Activated naive CD4-positive, alpha-beta T cell (primary cell): ENCODE measurements around the gene RAD9A.

Source experiments
- DNase-seq, 4 experiments: peaks; one replicate each; lab custom pipeline; 2025; lab: John Stamatoyannopoulos, UW

Gene RAD9A

DNA sequence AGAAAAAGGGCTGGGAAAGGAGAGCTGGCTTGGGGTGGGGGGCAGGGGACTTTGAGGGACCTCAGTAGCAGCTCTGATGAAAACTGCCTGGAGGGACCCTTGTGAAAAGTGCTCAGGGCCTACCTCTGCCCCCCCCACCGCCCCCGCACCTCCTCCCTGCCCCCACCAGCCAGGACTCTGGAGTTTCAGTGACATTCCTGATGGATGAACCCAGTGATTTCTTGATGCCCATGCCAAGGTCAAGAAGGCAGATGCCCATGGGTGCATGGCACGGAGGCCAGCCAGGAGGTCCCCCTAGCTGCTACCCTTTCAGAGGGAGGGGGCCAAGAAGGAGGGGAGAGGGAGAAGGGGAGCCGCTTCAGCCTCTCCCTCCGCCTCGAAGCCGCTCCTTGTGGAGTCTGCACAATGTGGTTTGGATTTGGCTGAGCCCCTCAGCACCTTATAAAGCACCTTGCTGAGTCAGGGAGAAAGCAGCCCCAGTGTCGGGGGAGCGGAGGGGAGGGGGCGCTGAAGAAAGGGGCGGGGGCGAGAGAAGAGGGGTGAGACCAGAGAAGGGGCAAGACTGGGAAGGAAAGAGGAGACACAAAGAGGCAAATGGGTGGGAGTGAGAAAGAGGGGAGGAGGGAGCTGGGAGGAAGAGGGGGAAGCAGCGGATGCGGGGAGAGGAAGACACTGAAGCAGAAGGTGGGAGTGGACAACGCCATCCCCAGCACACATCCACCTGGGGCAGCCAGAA, 16.3 kb upstream of the RAD9A start:
- no peak for DNase-seq

DNA sequence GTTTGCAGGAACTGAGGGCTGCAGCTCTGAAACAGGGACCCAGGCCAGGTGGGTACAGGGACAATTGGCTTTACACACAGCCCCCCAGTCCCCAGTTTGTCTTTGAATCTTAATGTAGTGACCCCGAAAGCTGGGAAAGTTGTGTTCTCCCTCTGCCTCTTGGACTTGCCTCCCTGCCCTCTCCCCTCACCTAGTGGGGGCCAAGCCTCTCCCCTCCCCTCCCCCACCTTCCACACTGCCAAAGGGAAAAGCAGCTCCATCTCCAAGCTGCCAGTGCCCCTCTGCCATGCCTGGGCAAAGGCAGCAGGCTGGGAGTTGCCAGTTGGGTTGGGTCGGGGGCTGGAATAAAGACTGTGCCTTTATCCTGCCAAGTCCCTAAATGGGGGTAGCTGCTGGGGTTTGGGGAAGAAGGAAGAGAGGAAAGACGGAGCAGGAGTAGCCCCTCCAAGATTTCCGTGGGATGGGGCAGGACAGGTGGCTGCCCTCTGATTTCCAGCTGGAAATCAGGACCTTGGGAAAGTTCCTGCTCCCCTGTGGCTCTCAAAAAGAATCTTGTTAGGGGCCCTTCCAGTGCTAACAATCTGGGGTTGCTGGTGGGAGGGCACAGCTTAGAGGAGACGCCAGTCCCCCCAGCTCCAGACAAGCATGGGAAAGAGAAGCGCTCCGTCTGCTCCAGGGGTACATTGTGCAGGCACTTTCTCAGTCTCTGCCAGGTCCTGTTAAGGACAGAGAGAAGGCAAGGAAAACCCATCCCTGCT, 15.5 kb upstream of the RAD9A start:
- DNase-seq = no peak

DNA sequence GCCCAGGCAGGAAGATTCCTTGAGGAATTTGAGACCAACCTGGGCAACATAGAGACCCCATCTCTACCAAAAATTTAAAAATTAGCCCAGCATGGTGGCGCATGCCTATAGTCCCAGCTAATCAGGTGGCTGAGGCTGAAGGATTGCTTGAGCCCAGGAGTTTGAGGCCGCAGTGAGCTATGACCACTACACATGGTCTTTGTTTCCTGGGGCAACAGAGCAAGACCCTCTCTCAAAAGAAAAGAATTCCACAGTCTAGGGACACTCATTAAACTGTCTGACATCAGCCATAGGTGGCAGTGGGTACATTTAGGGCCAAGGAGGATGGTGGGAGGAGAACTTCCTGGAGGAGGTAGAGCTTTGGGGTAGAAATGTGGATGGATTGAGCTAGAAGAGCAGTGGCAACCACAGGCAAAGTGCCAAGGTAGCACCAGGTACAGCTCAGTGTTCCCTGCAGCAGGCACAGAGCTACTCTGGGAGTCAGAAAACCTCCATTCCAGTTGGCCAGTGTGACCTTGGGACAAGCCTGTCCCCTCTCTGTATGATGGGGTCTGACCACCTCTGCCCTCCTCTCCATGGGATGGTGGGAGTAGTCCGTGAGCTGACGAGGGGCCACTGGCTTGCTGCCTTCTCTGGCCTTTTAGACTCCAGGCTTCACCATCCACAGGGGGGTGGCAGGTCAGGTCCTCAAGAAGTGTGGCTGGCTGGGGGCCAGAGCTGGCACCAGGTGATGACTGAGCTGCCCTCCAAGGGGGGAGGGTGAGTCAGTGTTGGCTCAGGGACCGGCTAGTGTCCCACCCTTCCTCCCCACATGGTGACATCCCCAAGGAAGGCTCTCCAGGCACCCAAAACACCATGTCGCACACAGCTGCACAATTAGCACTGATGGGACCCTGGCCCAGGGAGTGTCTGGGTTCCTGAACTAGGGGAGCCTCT, 14.6 kb upstream of the RAD9A start:
- DNase-seq = no peak

DNA sequence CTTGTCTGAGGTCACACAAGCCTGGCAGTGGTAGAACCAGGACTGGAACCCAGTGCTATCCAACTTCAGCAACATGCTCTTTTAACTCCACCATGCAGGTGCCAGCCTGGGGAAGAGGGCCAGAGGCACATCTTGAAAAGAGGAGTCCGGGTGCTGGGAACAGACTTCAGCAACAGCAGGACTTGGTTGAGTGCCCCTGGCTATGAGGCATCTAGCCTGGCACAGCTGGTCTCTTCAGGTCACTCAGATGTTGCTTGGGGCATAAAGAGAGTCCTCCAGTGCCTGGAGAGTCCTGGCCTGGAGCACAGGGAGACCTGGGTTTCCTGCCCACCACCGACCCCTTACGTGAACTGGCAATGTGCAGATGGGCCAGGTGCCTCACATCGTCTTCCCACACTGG, 13.2 kb upstream of the RAD9A start:
- DNase-seq = no peak

DNA sequence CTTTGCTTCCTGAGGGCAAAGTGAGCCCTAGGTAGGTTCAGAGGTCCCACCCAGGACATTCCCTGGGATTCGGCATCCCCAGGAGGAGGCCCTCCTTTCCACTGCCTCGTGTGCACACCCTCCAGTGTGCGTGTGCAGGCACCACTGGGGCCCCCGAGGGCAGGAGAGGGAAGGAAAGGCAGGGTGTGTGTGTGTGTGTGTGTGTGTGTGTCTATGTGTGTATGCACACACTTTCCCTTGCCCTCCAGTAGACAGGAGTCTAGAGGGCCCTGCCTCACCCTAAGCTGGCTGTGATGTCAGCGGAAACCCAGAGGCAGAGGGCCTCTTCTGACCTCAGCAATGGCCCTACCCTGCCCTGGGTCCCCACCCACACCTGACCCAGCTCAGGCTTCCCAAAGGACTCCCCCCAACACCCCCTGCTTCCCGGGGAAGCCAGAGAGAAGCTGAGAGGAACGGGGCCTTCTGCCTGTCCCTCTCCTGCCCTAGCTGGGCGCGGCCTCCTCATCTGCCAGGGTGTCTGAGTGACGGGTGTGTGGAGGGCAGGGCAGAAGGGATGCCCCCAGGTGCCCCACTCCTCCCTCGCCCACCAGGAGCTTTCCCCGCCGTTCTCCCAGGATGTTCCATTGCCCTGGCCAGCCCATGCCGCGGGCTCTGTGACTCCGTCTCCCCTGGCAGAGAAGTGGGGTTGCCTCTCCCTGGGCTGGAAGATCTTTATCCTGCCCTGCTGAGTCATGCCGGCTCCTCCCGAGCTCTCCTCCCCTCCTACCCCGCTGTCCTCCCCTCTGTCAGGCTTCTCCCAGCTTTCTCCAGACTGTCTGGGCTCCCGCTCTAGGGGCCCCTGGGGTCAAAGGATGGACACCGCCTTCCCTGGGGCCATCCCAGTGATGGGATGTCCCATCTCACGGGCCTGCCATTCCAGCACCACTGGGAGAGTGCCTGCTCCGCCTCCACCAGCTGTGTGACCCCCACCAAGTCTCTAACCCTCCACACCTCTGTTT, 12.4 kb upstream of the RAD9A start:
- DNase-seq = no peak

DNA sequence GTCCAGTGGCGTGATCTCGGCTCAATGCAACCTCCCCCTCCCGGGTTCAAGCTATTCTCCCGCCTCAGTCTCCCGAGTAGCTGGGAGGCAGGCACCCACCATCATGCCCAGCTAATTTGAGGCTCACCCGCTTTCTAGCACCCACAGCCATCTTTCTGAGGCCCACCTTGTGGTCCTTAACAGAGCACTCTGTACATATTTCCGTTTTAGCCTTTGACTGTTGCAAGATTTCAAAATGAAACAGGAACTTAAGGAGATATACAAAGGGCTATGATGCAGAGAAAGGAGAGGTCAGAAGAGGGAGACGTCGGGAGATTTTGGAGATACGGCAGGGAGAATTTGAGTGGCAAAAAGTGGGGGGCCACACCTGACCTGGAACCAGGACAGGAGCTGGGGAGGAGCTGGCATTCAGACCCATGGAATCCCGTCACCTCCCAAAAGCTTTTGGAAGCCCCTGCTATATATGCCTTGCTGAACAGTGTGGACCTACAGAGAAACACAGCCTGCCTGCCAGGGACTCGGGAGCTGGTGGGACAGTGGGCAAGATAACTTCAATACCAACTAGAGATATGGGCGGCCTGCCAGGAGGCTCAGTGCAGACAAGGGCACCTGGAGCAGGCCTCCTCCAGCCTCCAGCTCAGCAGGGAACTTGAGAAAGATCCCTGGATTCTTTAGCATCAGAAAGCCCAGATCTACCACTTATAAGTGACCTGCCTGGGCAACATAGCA, 10.4 kb upstream of the RAD9A start:
- no peak for DNase-seq

DNA sequence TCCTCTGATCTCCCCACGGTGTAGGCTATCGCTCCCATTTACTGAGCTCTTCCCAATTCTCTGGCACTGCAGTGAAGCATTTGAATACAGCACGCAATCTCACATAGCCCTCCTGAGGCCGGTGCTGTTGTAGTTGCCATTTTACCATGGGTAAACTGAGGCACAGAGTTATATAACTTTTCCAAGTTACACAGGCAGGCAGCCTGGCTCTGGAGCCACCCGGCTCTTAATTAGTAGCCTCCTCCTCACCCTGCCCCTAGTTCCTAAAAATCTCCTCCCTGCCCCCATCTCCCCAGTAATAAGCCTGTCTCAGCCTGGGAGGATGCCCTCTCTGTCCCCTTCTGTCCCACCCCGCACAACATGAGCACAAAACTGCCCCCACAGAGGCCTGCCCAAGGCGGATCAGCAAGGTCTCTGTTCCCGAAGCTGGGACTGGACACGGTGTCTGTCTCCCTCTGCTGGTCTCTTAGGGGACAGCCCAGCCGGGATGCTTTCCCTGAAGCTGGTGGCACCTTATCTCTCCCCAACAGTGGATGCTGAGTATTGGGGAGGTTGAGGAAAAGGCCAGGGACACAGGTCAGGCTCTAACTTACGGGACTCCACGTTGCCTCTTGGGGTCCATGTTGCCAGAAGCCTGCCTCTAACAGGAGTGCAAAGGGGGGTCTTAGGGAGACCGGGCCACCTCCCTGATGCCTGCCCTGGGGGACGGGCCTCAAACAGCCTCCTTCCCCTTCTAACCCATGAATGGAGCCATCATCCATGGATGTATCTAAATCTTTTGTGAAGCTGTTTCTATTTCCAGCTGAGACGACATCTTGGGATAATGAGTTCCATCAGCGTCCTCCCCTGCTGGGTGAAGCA, 9.3 kb upstream of the RAD9A start:
- DNase-seq = peak; percentile 48 to 75 (median 64)

DNA sequence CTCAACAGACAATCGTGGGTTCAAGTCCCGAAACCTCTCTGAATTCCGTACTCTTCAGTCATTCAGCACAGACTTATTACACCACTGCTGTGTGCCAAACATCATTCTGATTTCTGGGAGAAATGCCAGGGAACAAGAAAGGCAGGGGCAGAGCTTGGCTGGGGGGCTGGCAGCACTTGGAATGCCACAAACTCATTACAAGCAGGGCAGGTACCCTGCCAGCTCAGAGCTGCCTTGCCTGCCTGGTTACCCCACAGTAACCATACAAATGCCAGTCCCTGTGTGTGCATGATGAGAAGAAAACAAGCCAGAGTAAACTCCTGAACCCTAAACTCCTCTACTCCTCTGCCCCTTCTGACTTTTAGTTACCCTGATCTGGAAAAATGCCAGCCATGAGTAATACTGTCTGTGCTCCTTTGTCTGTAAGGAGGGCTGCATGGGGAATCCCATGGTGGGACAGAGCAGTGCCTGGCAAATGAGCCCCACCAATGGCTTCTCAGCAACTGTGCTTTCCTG, 6.9 kb upstream of the RAD9A start:
- DNase-seq = no peak

DNA sequence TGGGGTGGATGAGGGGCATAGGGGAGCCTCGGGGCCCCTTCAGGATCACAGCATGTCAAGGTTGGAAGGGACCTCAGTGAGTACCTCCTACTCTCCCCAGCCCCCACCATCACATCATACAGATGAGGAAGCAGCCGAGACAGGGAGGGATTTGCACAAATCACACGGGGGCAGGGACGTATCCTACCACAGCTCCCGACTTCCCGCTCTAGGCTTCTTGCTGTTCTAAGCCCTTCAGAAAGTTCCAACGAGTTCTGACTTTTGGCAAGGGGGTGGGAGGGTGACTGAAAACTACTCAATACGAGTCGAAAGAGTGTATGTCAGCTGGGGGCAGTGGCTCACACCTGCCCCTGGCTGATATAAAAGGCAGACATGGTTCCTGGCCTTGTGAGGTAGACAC, 4.7 kb upstream of the RAD9A start:
- DNase-seq = no peak

DNA sequence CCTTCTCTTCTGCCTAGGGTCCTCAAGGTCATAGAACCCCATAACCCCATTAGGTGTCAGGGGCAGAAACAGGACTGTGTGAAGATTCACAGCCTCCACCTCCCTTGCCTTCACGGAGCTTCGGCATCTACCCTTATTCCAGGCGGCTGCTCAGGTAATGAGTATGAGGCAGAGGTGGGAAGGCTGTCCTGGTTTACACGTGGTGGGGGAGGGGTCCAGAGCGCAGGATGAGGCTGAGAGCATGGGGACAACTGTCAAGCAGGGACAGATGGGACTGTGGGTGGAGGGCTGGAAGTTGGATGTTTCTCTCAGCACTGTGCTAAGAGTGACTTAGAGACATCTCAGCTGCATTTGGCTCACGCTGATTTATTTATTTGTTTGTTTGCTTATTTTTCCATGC, 4.3 kb upstream of the RAD9A start:
- no peak for DNase-seq

DNA sequence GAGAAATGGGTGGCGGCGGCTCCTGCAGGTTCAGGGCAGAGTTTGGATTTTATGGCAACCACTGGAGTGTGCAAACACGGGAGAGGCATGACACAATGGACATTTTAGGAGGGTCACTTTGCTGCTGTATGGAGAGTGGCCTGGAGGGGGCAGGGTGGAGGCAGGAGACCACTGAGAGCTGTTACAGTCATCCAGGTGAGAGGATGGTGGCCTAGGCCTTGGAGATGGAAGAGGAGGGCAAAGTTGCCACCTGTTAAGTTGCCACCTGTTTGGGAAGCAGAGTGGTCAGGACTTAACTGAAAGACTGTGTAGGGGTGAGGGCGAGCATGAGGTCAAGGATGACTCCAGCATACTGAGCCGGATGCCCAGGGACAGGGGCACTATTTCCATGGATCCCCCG, 2.3 kb upstream of the RAD9A start:
- DNase-seq = peak in 2 of 4 experiments; percentile 35 to 48

DNA sequence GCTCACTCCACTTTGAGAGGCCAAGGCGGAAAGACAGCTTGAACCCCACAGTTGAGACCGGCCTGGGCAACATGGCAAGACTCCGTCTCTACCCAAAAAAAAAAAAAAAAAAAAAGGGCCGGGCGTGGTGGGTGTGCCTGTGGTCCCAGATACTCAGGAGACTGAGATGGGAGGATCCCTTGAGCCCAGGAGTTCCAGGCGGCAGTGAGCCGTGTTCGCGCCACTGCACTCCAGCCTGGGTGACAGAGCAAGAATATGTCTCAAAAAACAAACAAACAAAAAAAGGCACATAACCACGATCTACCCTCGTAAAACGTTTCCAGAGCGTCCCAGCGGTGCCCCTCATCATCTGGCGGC, 861 bp upstream of the RAD9A start:
- DNase-seq = no peak

DNA sequence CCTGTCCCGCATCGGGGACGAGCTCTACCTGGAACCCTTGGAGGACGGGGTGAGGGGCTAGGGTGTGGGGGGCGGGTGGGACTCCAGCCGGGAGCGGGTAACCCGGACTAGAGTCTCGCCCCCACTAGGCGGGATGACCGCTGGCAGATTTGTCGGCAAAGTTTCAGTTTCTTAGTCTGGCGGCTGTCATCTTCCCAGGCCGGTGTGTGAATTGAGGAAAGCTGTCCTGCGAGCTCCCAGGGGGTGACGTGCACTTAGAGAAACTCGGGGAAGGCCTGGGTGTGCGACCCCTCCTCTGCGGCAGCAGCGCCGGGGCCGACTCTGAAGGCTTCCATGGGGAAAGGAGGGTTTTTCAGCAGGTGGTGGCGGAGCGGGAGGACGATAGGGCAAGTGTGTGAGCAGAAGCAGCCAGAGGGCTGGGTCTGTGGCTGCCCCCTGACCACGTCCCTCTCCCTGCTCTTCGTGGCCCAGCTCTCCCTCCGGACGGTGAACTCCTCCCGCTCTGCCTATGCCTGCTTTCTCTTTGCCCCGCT, 463 bp downstream of the RAD9A start:
- no peak for DNase-seq

DNA sequence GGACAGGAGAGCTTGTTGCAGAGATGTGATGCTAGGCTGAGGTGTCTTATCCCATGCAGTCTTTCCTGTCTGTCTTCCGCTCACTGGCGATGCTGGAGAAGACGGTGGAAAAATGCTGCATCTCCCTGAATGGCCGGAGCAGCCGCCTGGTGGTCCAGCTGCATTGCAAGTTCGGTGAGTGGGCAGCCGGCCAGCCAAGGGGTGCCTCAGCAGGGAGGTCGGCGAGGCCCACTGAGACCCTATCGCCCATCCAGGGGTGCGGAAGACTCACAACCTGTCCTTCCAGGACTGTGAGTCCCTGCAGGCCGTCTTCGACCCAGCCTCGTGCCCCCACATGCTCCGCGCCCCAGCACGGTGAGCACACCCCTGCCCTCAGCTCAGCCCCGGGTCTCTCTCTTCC, 1.7 kb downstream of the RAD9A start:
- no peak for DNase-seq

DNA sequence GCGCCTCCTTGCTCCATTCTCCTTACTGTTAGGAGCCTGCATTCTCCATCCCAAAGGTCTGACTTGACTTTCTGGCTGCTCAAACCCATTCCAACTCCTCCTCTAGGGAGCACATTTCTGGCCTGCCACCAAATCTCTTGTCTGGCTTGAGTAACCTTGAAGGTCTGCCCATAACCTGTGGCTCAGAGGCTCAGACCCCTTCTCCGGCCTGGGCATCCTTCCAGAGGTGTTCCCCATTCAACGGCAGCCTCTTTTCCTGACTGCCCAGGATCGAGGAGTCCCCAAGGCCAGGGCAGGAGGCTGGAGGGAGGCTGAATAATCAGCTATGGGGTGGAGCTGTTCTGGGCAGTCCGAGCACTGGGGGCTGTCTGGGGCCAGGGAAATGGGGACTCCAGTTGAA, 2.2 kb downstream of the RAD9A start:
- no peak for DNase-seq

DNA sequence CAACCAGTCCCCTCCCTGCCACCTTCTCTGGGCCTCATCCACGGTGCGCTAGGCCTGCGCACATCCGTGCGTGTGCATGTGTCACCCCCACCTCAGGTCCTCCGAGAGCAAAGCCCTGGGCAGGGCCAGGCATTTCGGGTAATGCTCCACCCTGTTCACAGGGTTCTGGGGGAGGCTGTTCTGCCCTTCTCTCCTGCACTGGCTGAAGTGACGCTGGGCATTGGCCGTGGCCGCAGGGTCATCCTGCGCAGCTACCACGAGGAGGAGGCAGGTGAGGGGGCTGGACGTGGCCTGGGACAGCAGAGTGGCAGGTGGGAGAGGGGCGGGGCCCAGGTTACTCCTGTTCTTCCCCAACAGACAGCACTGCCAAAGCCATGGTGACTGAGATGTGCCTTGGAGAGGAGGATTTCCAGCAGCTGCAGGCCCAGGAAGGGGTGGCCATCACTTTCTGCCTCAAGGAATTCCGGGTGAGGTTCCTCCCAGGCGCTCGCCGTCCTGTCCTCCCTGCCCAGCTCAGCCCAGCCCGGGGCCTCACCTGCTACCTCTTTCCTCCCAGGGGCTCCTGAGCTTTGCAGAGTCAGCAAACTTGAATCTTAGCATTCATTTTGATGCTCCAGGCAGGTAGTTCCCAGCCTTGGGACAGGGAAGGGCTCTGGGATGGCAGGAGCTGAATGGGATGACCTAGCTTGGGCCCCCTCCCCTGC, 3.9 kb downstream of the RAD9A start:
- no peak for DNase-seq

DNA sequence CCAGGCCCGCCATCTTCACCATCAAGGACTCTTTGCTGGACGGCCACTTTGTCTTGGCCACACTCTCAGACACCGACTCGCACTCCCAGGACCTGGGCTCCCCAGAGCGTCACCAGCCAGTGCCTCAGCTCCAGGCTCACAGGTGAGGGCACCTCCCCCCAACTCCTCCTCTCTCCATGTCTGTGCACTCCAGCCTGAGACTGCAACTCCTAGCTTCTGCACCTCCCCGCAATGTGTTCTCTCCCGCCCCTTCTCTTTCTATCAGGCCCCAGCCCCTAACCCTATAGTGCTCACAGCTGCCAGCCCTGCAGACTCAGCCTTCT, 4.4 kb downstream of the RAD9A start:
- DNase-seq = no peak

DNA sequence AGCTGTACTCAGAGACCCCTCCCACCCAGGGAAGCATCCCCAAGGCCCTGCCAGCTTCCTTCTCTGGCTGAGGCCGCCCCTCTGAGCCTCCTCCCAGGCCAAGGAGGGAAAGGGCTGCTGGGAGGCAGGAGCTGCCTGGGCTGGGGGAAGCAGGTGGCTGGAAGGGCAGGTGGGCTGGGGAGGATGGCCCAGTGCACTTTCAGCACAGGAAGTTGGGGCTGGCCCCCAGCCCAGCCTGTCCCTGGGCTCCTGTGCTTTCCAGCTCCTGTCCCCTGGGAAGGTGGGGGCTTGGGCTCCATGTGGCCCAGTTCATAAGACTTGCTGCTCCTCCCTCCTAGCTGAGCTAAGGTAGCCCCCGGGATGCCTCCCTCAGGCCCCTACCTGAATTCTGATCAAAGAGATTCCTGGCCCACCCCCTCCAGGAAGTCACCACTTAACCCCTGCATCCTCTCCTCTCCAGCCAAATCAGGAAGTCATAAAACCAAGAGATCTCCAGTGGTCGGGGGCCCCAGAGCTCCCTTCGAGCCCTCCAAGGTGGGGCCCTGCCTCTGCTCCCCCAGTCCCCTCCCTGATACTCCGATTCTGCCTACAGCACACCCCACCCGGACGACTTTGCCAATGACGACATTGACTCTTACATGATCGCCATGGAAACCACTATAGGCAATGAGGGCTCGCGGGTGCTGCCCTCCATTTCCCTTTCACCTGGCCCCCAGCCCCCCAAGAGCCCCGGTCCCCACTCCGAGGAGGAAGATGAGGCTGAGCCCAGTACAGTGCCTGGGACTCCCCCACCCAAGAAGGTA, 5.0 kb downstream of the RAD9A start:
- DNase-seq = no peak
